ENCODE data around the gene DNAAF8.
A peak's percentile ranks its signal among the peaks of the same experiment; 100 is the strongest.
"Not testable (repeated sequence)": the region's sequence is repeated elsewhere in the genome, so short reads cannot be mapped to it uniquely, and the experiment has no call there.

The DNAAF8 gene

DNA sequence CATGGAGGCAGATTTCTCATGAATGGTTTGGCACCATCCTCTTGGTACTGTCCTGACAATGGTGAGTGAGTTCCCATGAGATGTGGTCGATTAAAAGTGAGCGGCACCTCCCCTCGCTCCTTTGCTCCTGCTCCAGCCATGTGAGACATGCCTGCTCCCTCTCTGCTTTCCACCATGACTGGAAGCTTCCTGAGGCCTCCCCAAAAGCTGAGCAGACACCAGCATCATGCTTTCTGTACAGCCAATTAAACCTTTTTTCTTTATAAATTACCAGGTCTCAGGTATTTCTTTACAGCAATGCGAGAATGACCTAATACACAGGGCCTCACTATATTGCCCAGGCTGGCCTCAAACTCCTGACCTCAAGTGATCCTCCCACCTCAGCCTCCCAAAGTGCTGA is 20.5 kb downstream of the DNAAF8 start:
- DNase-seq: no peak

DNA sequence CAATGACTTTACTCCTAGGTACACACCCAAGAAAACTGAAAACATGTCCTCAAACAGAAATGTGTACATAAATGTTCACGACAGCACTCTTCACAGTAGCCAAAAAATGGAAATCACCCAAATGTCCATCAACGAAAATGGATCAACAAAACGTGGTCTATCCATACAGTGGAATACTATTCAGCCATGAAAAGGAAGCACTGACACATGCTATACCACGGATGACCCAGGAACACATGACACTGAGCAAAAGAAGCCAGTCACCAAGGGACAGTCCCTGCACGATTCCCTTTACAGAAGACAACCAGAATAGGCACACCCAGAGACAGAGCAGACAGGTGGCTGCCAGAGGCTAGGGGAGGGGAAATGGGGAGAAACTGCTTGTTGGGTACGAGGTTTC is 21.4 kb downstream of the DNAAF8 start:
- no peak for DNase-seq

DNA sequence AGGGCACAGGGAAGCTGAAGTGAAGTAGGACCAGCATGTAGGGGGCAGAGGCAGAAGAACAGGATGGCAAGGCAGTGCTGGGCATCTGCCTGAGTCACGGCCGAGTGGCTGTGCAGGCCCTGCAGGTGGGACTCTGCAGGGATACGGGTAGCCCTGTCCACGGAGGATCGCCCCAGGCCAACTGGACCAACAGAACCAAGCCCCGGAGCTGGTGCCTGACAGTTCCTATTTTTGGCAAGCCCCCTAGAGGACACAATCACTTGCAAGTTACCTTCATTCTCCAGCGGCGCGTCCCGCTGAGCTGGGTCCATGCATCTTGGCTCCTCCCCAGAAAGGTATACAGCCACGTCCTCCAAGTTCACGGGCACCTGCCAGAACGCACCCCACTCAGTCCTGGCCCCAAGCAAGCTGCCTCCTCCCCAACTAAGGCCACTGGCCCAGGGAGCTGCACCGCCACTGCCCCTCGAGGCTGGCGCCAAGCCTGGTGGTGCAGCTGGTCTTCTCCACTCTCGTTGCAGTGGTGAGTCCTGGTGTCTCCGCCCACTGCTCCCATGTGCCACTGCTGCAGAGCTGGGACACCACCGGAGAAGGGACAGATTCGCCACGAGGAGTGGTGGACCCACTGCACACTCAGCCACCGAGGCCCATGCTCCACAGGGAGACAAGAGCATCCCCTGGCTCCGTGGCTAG is 26.0 kb downstream of the DNAAF8 start:
- DNase-seq: no peak

DNA sequence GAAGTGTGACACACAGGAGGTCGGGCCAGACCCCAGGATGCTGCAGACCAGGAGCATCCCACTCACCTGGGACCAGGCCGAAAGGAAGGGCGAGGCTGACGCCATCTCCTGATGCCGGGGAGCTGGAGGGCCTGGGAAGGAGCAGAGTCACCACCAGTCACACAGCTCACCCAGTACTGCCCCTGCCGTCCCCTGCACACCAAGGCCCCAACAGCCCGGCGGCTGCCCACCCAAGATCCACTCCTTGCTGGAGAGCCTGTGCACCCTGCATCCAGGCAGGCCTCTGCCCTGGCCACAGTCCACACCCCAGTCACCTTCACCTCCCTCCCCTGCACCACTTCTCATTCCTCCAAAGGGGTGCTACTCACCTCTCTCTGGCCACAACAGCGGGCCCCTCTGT is 27.9 kb downstream of the DNAAF8 start:
- DNase-seq: no peak

DNA sequence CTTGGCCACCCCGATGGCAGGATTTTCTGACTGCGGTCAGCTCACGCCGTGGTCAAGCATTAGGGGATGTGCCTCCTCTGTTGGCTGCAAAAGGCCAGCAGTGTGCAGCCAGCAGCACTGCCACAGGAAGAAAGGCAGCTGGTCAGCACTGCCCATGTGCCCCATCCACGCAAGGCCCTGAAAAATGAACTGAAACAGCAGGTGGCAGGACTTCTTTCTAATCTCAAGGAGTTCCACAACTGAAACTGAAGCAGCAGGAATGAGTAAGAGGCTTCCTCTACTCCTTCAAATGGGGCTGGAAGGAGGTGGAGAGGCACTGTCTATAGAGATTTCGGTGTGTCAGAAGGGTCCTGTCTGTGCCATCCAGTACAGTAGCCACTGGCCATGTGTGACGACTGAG is 29.5 kb downstream of the DNAAF8 start:
- no peak for DNase-seq

DNA sequence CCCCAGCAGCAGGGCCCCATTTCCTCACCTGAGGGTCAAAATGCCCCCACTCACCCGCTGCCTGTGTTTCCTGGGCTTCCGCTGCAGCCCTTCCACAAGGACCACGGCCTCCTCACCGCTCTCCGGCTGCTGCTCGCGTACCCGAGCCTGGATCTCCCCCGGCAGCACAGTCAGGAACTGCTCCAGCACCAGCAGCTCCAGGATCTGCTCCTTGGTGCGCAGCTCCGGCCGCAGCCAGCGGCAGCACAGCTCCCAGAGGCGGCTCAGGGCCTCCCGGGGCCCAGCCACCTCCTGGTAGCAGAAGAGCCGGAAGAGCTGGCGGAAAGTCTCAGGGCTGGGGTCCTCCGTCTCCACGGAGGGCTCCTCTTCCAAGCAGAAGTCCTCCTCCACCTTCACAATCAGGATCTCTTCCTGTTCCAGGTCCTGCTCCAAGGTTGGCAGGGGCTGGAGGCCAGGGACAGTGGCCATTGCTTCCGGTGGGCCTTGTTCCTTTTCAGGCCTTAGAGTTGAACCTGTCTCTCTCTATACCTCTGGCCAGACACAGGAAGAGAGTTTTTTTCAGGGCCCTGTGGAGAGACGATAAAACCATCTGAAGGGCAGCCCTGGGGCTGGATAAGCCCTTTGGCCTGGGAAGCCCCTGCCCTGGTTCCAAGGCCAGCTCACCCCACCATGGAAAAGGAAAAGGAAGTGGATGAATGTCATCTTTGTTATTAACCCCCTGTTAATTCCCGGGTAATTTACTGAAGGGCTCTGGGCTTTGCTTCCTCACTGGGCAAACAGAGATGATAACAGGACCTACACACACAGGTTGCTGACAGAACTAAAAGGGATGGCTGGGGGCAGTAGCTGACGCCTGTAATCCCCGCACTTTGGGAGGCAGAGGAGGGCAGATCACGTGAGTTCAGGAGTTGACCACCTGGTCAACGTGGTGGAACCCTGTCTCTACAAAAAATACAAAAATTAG is 31.5 kb downstream of the DNAAF8 start:
- DNase-seq: no peak

DNA sequence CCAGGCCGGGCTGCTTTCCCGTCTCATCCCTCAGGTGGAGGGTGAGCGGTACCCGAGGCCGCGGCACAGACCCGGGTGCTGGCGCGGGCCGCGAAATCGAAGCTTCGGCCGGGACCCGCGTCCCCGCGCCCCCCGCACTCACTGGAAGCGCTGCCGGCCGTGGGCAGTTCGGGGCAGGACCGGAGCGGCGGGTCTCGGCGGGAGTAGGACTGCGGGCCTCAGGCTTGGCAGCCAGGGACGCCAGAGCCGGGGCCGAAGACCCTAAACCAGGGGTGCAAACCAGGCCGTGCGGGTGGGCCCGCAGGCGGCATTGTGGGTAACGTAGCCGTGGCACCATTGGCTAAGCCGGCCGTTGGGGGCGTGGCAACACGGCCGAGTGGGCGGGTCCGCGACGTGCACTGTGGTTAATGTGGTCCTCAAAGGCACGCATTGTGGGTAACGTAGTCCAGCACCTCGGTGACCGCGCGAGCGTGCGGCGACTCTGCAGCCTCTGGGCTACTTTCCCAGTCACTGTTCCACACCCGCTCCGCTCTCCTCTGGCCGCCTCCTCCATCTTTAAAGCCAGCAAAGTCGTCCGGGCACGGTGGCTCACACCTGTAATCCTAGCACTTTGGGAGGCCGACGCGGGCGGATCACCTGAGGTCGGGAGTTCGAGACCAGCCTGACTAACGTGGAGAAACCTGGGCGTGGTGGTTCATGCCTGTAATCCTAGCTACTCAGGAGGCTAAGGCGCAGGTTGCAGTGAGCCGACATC is 32.7 kb downstream of the DNAAF8 start, which contains the start of gene ZNF500:
Gene ZNF500 (minus strand): TSS at position 288 of the 754 bp plus-strand sequence. CDS start 1,184 bp downstream, outside the sequence.
- peak; percentile 89 for DNase-seq

DNA sequence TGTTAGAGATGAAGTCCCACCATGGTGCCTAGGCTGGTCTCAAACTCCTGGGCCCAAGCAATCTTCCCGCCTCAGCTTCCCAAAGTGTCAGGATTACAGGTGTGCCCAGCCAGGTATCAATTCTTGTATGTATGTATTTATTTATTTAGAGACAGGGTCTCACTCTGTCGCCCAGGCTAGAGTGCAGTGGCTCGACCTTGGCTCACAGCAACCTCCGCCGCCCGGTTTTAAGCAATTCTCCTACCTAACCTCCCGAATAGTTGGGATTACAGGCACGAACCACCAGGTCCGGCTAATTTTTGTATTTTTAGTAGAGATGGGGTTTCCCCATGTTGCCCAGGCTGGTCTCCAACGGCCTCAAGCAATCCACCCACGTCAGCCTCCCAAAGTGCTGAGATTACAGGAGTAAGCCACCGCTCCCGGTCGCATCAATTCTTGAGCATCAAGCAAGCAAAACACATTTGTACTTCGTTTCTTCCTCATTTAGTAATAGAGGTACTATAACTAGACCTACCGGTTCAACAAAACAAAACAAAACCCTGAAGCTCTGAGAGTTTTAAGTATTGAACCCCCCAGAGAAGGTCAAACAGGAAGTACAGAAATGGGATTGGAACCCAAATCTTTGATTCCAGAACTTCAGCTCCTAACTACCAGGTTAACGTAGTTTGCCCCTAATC is 33.7 kb downstream of the DNAAF8 start:
- no peak for DNase-seq

DNA sequence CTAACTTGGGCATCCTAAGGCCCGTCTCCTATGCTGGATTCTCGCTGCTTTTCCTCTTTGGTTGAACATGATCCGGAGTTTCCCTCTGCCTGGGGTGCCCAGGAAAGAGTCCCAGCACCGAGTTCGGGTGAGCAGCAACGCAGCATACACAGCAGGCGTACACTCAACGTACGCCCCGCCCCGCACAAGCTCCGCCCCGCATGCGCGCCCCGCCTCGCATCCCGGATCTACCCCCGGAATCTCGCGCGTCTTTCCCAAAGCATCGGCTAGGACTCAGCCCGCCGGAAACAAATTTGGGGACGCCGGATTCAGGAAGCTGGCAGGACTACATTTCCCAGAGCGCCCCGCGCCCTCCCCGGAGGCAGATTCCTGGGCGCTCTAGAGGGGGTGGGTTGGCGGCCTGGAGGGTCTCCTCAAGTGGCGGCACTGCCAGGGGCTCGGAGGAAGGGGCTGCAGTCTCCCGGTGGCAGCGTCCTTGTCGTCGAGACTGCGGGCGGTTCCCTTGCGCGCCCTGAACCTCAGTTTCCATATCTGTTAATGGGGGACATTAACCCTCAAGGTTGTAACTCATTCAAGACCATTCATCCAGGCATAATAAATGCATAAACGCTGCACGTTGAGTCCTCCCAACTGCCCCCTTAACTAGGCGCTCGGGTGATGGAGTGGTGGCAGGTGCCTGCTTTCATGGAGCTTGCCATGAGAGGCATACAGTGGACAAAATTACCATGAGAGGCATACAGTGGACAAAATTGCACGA is 34.4 kb downstream of the DNAAF8 start:
- DNase-seq: peak; percentile 96

DNA sequence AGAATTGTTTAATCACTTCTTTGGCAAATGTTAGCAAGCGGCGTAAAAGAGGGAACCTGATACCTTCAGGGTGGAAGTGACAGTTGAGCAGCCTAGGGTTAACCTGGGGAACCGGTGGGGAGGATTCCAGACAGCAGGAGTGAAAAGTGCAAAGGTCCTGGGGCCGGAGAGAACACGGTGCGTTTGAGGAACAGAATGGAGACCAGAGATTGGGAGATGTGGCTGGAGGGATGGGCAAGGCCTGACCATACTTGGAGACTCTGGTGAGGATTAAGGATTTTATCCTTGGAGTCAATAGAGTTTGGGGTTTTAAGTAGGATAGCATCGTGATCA is 34.9 kb downstream of the DNAAF8 start:
- DNase-seq: no peak

DNA sequence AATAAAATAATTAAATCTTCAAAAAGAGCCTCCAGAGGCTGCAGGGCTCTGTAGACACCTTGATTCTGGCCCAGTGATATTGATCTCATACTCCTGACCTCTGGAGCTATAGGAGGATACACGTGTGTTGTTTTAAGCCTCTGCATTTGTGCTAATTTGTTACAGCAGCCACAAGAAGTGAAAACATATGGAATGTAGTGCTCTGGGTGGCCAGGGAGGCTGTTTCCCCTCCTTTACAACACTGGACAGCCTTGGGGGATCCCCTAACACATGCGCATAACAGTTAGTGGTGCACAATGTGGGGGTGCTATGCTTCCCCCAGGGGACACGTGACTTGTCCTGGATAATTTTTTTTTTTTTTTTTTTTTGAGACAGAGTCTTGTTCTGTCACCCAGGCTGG is 37.3 kb downstream of the DNAAF8 start:
- no peak for DNase-seq

DNA sequence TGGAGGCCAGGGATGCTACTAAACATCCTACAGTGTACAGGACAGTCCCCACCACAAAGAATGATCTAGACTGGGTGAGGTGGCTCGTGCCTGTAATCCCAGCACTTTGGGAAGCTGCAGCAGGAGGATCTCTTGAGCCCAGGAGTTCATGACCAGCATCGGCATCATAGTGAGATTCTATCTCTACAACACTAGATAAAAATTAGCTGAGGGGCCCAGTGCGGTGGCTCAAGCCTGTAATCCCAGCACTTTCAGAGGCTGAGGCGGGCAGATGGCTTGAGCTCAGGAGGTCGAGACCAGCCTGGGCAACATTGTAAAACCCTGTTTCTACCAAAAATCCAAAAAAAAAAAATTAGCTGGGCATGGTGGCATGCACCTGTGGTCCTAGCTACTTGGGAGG is 38.0 kb downstream of the DNAAF8 start:
- no peak for DNase-seq

DNA sequence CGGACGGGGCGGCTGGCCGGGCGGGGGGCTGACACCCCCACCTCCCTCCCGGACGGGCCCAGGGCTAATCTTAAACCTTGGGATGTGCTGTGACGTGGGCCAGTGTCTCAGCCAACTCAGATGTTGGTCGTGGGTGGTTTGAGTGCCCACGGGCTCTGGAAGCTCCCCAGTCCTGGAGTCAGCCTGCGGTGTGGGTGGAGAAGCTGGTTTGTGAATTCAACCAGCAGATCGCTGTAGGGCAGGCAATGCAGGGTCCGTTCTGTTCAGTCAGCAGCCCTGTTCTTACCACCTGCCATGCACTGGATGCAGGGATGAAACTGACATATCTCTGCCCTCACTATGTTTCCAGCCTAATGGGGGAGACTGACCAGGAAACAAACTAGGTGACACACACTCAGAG is 40.7 kb downstream of the DNAAF8 start:
- no peak for DNase-seq

DNA sequence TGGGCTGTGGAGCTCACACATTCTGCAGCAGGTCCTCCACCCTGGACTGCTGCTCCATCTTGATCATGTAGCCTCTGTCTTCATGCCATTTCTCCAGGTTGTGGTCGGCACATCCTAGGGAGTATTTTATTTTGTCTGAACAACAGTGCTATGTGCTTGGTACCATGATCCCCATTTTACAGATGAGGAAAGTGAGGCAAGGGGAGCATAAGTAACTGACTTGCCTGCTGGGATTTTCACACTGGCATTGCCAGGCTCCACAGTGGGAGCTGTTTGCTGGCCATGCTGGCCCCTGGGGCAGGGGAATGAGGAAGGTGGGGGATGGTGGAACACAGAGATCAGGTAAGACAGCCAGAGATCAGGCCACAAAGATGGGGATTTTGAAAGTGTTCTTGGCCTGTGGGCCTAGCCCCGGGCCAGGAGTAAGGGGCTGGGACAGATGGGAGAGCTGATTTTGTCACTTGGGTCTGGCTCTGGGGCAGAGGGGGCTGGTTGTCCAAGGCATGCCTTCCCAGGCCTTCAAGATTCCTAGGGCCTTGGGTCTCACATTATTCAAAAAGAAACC is 41.9 kb downstream of the DNAAF8 start:
- DNase-seq: no peak

DNA sequence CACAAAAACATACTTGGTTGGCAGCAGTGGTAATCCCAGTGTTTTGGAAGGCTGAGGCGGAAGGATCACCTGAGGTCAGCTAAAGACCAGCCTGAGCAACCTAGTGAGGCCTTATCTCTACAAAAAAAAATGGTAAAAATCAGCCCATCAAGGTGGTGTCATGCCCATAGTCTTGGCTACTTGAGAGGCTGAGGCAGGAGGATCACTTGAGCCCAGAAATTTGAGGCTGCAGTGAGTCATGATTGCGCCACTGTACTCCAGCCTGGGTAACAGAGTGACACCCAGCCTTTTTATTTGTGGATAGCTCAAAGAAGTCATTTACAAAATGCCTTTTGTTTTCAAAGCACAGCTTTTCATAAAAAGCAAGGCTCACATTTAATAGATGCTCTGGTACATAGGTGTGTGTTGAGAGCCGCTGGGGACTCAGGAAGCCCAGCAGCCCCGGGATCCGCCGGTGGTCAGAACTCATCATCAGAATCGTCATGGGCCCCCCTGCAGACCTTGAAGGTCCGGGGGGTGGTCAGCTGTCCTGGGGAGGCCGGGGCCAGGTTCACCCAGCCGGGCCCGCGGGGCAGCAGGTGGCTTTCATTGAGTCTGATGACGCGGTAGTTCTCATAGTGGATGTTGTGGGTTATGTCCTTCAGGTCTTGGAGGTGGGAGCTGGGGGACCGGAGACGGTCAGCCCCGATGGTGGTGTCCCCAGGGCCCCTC is 43.2 kb downstream of the DNAAF8 start:
- DNase-seq: no peak

DNA sequence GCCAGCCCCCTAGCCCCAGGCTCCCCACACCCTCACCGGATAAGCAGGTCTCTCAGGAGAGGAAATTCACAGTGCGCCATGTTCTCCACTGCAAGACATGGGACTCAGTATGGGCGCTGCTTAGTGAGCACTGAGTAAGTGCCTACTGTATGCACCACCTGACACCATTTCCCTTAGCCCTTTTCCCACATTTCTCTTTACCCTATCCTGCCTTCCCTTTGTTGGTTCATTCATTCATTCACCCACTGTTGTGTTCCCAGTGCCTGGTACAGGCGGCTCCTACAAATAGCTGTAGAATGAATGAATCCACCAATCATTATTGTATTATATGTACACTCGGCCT is 43.7 kb downstream of the DNAAF8 start:
- no peak for DNase-seq

DNA sequence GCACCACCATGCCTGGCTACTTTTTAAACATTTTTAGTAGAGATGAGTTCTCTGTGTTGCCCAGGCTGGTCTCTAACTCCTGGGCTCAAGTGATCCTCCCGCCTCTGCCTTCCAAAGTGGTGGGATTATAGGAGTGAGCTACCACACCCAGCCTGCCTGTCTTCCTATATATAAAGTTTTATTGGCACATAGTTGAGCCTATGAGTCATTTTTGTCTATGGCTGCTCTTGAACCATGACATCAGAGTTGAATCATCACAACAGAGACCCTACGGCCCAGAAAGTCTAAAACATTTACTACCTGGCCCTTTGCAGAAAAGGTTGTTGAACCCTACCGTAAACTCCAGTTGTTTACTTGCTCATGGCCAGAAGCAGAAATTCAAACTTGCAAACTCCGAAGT is 45.9 kb downstream of the DNAAF8 start:
- DNase-seq: peak; percentile 24

DNA sequence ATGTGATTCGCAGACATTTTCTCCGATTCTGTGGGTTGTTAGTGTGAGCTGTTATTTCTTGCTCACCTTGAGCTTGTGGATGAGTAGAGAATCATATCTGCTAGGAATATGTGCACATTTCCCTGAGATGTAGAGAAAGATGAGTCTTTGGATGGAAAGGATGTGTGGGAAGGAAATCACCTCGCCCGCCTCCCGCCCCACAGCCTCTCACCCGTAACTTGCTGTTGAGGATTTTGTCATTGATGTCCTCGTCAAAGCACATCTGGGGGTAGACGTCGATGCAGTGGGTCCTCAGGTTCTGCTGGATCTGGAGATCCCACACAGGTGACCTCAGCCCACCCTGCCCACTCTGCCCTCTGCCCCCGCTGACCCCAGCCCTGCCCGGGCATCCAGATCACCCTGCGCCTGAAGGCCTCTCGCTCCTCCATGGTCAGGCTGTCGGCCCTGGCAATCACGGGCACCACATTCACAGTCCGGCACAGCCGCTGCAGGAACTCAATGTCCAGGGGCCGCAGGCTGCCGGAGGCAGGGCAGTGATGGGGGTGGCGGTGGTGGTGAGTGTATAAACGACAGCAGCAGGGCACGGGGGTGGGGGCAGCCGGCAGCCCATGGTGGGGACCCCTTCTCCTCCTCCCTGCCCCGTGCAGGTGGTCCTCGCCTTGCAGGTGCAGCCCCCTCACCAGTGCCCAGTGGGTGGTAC is 49.1 kb downstream of the DNAAF8 start:
- DNase-seq: no peak

DNA sequence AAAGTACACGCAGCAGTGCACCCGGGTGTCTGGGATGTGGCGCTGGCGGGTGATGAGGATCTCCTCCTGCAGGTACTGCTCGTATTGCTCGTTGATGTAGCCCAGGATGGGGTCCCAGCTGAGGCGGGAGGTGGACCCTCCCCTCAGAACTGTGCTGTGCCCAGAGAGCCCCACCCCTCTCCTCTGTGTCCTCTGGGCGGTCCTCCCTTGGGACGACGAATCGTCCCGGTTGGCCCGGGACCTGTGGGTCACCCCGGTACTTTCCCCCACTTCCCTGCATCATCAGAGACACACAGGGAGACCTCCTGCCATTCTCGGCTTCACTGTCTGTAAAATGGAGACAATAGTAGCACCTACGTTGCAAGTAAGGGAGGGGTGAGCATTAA is 49.6 kb downstream of the DNAAF8 start:
- no peak for DNase-seq

DNA sequence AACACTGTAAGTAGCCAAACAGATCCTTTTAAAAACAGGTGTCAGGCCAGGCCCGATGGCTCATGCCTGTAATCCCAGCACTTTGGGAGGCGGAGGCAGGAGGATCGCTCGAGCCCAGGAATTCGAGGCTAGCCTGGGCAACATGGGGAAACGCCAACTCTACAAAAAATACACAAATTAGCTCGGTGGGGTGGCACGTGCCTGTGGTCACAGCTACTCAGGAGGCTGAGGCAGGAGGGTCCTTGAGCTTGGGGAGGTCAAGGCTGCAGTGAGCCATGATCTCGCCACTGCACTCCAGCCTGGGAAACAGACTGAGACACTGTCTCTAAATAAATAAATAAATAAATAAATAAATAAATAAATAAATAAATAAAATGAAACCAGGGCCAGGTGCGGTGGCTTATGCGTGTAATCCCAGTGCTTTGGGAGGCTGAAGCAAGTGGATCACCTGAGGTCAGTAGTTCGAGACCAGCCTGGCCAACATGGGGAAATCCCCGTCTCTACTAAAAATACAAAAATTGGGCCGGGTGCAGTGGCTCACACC is 50.2 kb downstream of the DNAAF8 start:
- DNase-seq: not testable (repeated sequence)

All from HCEC 1CT (cell line).